MM.1S (cell line): ENCODE measurements around the gene IRS1.

Experiments
- DNase-seq: peaks from one replicate; pipeline ENCODE4 v3.0.0-alpha.2; 2015
- H2AFZ ChIP-seq: fragments of 300-600 bp; sonication (generic); 2 replicates; pipeline ENCODE4 v1.6.0; 2016; ENCODE audit warnings: antibody characterized with exemption, low read length
- H3F3A ChIP-seq: fragments of 300-600 bp; sonication (generic); 2 replicates; pipeline ENCODE4 v1.6.1; 2016; ENCODE audit warnings: mild to moderate bottlenecking, antibody characterized with exemption, low read length, moderate library complexity, mixed read lengths; ENCODE audit not compliant: insufficient read depth
- H3K27ac ChIP-seq: fragments of 300-600 bp; sonication (generic); 2 replicates; pipeline ENCODE4 v1.5.1; 2016; ENCODE audit warnings: mild to moderate bottlenecking, low read length
- H3K27me3 ChIP-seq: fragments of 300-600 bp; sonication (generic); replicated peaks from 2 replicates; pipeline ENCODE4 v1.6.0; 2016; ENCODE audit warnings: low read length; ENCODE audit not compliant: insufficient read depth
- H3K36me3 ChIP-seq: fragments of 300-600 bp; sonication (generic); replicated peaks from 2 replicates; pipeline ENCODE4 v1.6.1; 2016; ENCODE audit warnings: mild to moderate bottlenecking, low read length, mixed read lengths; ENCODE audit not compliant: insufficient read depth
- H3K4me1 ChIP-seq: fragments of 300-600 bp; sonication (generic); 2 replicates; pipeline ENCODE4 v1.6.1; 2016; ENCODE audit warnings: low read length, mixed read lengths
- H3K4me2 ChIP-seq: fragments of 300-600 bp; sonication (generic); 2 replicates; pipeline ENCODE4 v1.6.0; 2016; ENCODE audit warnings: low read depth, low read length
- H3K4me3 ChIP-seq: fragments of 300-600 bp; sonication (generic); 2 replicates; pipeline ENCODE4 v1.5.1; 2016; ENCODE audit warnings: low read length, mixed read lengths
- H3K79me2 ChIP-seq: fragments of 300-600 bp; sonication (generic); 2 replicates; pipeline ENCODE4 v1.6.1; 2016; ENCODE audit warnings: mixed run types, low read length, mixed read lengths
- H3K9ac ChIP-seq: fragments of 300-600 bp; sonication (generic); 2 replicates; pipeline ENCODE4 v1.6.1; 2016; ENCODE audit warnings: low read length, mixed read lengths
- H3K9me2 ChIP-seq: fragments of 300-600 bp; sonication (generic); replicated peaks from 2 replicates; pipeline ENCODE4 v1.6.1; 2016; ENCODE audit warnings: mild to moderate bottlenecking, low read length, mixed read lengths; ENCODE audit not compliant: insufficient read depth
- H3K9me3 ChIP-seq: fragments of 300-600 bp; sonication (generic); replicated peaks from 2 replicates; pipeline ENCODE4 v1.6.1; 2016; ENCODE audit warnings: mild to moderate bottlenecking, low read length, mixed read lengths; ENCODE audit not compliant: insufficient read depth
- H4K20me1 ChIP-seq: fragments of 300-600 bp; sonication (generic); 2 replicates; pipeline ENCODE4 v1.6.1; 2016; ENCODE audit warnings: mild to moderate bottlenecking, low read length, moderate library complexity, mixed read lengths; ENCODE audit not compliant: insufficient read depth
- CTCF ChIP-seq: fragments of 300-600 bp; sonication (generic); IDR thresholded peaks from 2 replicates; pipeline ENCODE4 v1.5.1; 2016; ENCODE audit warnings: antibody characterized with exemption, low read length, mixed read lengths
- EZH2 ChIP-seq: fragments of 300-600 bp; sonication (generic); optimal IDR thresholded peaks from 2 replicates; pipeline ENCODE3; 2017; ENCODE audit warnings: low read depth, mild to moderate bottlenecking, antibody characterized with exemption, low read length, mixed read lengths
- EZH2phosphoT487 ChIP-seq: fragments of 300-600 bp; sonication (generic); IDR thresholded peaks from 2 replicates; pipeline ENCODE4 v1.6.1; 2018; ENCODE audit warnings: antibody characterized with exemption, low read length

IRS1 gene

GRCh38 chr2:226780431-226780830 lies 19.2 kb downstream of the IRS1 start:
- Histone ChIP-seq H3F3A (no peaks in the 10 kb centered on the region), H3K27ac (no peak overlapping the region), H3K9ac (no peak overlapping the region), H4K20me1 (no peaks in the 10 kb centered on the region), H3K79me2 (0 out of 2 replicates have a peak, but pooled peaks cover 6% of the 10 kb centered on the region), H3K27me3 (no peaks in the 10 kb centered on the region), H2AFZ (no peak overlapping the region), H3K4me2 (no peak overlapping the region), H3K9me3 (no peaks in the 10 kb centered on the region), H3K9me2 (no peaks in the 10 kb centered on the region), H3K36me3 (no peaks in the 10 kb centered on the region), H3K4me1 (peaks cover 7% of the 10 kb centered on the region; the same call in 1 of the 2 replicates), H3K4me3 (no peak overlapping the region)
- TF ChIP-seq EZH2phosphoT487 (no peak), CTCF (no peak), EZH2 (no peak)
- no peak for DNase-seq

- H3K9me2 ChIP-seq, result no peaks in the 10 kb centered on the region
Measured at GRCh38 chr2:226777611-226778010, 22.0 kb downstream of the IRS1 start.

GRCh38 chr2:226776104-226776503 lies 23.5 kb downstream of the IRS1 start:
- Histone ChIP-seq H3K79me2 (peaks cover 12% of the 10 kb centered on the region; the same call in 1 of the 2 replicates), H3K9me3 (no peaks in the 10 kb centered on the region), H3K4me3 (no peak overlapping the region), H3K27me3 (no peaks in the 10 kb centered on the region), H3K36me3 (no peaks in the 10 kb centered on the region), H2AFZ (no peak overlapping the region), H3K27ac (no peak overlapping the region), H3K4me2 (no peak overlapping the region), H3K4me1 (peaks cover 34% of the 10 kb centered on the region), H3K9me2 (no peaks in the 10 kb centered on the region), H4K20me1 (no peaks in the 10 kb centered on the region), H3F3A (peaks cover 21% of the 10 kb centered on the region), H3K9ac (no peak overlapping the region)
- no peak for DNase-seq
- TF ChIP-seq CTCF (no peak), EZH2 (no peak), EZH2phosphoT487 (no peak)

More at GRCh38 chr2:226777611-226778010, 22.0 kb downstream of the IRS1 start:
- no peak overlapping the region for H3K27ac ChIP-seq
- TF ChIP-seq EZH2, result no peak
- TF ChIP-seq CTCF, result no peak
- no peak for TF ChIP-seq EZH2phosphoT487
- H3F3A ChIP-seq, result peaks cover 21% of the 10 kb centered on the region
- no peak overlapping the region for H3K9ac ChIP-seq
- no peak overlapping the region for H3K4me2 ChIP-seq
- H2AFZ ChIP-seq, result no peak overlapping the region
- no peaks in the 10 kb centered on the region for H3K36me3 ChIP-seq
- H4K20me1 ChIP-seq, result no peaks in the 10 kb centered on the region
- no peak for DNase-seq
- peaks cover 24% of the 10 kb centered on the region for H3K4me1 ChIP-seq
- peaks cover 12% of the 10 kb centered on the region; the same call in 1 of the 2 replicates for H3K79me2 ChIP-seq
- no peaks in the 10 kb centered on the region for H3K27me3 ChIP-seq
- H3K9me3 ChIP-seq, result no peaks in the 10 kb centered on the region
- no peak overlapping the region for H3K4me3 ChIP-seq
